NCI-H1105 treated with DMSO at 0.1 percent for 48 hours (cell line): Measurements from ENCODE around the gene GPR39.
A peak's percentile ranks its signal among the peaks of the same experiment; 100 is the strongest.
"Not testable (repeated sequence)": the region's sequence is repeated elsewhere in the genome, so short reads cannot be mapped to it uniquely, and the experiment has no call there.

ENCODE experiments used
- DNase-seq: peaks from one replicate; lab custom pipeline; 2025; lab: John Stamatoyannopoulos, UW

The GPR39 gene

DNA sequence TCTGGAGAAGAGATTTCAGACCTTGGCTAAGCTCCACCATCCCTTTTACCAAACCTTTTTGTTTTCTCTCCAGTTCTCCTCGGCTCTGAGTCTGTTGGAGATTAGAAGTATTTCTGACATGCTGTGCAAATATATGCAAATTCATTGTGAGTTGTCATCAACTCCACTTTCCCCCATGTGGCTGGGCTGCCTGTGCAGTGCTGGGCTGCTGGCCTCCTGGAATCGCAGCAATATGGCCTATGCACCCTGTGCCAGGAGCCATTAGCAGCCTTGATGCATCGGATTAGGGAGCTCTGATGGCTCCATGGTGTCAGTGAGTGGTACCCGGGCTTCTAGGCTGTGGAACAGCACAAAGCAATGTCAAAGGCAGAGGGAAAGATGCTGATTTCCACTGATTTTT is 80.0 kb downstream of the GPR39 start:
- no peak for DNase-seq

DNA sequence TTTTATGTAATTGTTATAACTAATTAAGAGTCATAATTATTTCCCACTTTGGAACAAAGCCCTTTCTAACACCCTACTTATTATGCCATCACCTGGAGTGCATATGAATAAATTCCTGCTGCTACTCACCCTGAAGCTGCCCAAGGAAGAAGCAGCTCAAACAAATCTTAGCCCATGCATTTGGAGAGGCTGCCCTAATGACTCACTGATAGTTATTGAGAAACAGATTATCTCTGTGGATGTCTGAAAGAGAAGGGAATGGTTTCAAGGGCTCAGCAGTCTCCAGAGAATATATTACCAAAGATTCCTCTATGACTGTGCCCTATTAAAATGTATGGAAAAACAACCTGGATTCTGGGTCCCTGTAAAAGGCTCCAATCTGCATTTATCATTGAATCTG is 81.0 kb downstream of the GPR39 start:
- no peak for DNase-seq

DNA sequence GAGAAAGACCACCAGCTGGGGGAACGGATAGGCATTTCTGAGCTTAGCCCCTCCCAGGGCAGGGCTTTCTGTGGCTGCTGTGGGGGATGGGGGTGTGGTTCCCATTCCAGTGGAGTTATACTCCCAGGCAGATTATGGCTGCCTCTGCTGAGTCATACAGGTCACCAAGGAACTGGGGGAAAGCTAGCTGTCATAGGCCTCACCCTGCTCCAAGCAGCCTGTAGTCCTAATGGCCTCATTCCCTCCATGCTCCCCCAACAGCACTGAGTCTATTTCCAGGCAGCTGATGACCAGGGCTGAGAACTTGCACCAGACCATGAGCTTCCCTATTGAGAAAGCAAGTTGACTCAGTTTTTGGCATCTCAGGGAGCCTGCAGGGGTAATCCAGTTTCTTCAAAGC is 87.1 kb downstream of the GPR39 start:
- no peak for DNase-seq

DNA sequence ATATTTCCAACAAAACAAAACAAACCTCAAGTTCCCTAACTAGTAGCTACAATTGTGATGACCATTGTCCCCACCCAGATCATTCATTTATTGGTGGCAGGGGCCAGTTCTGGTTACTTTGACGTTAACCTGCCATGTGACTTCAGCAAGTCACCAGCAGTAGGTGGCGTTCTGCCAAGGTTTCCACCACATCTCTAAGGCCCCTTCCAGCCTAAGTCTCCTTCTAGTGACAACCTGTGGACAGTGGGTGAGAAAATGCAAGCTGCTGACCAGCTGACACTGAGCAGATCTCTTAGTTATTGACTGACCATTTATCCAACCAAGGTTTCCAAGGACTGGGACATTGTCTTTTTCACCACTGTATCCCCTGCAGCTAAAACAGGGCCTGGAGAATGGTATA is 98.4 kb downstream of the GPR39 start:
- DNase-seq, result no peak

DNA sequence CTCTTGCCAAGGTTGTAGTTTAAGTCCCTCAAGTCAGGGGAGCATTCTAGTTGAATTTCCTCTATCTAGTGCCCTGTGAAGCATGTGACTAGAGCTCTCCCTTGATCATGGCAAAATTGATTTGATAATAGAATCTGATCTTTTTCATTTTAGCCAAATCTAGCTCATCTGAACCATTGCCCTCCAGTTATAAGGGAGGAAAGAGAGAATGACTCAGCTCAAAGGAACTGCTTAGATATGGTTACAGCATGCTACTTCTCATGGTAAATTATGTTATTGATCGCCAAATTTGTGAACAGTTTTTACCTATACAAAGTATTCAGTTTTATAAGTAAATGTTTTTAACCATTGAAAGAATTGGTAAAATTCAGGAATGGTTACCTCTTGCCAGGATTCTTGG is 100.8 kb downstream of the GPR39 start:
- DNase-seq, result no peak

DNA sequence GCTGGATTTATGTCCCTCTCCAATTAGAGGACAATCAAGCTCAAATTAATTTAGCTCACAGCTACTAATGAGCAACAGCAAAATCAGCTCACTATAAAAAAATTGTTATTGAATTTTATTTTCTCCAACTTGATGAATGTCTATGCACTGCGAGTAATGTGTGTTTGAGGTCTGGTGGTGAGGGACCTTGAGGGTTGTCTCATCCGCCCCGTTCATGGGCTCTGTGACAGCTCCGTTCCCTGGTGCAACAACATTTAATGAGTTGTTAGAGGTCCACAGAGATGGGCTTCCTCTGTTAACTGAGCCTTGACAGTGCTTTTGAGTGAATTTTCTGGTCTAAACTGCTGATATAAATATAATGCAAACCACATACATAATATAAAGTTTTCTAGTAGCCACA is 101.7 kb downstream of the GPR39 start:
- no peak for DNase-seq

DNA sequence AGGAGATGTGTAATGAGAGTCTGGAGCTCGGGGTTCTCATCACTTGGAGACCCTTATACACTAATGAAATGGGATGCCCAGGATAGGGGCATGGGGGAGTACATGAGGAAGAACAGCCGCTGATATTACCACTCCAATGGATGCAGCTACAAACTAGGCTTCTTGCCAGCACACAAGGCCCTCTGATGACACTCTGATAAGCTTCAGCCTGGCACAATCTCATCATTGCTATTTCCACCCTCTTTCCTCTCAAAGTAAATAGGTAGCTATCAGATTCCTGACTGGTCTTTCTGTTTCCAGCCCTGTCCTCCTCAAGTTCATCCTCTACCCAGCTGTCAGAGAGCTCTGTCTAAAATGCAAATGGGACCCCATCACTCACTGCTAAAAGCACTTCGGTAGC is 103.0 kb downstream of the GPR39 start:
- peak; percentile 18 for DNase-seq

DNA sequence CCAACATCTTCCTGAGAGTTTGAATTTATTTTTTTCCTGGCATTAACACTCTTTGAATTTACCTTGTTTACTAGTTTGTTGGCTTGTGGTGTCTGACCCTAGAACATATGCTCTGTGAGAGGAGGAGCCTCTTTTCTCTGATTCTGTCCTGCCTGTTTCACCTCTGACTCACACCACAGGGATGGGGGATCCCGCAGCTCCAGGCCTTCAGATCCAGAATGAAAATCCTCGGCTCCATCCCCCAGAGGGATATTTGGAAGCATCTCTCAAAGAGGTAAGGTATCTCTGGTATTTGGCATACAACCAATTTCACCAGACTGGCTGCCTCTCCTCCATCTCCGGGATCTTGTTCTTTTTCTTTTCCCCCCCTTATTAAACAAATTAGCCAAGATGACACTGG is 104.7 kb downstream of the GPR39 start:
- peak; percentile 22 for DNase-seq

DNA sequence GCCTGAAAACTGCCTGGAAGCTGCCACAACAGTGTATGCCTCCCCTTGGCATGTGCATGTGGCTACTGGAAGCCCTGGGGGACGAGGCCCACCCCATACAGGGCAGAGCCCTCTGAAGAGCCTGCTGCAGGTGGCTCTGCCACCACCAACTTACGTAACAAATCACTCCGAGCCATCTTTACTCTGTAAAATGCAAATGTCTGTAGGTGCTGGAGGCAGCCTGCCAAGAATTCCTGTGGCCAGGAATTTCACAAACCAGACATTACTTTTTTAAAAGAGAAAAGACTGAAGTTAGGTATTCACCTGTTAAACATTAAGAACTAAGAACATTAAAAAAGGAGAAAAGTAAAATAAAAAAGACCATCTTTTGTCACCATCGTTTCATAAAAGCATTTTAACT is 106.3 kb downstream of the GPR39 start:
- no peak for DNase-seq

DNA sequence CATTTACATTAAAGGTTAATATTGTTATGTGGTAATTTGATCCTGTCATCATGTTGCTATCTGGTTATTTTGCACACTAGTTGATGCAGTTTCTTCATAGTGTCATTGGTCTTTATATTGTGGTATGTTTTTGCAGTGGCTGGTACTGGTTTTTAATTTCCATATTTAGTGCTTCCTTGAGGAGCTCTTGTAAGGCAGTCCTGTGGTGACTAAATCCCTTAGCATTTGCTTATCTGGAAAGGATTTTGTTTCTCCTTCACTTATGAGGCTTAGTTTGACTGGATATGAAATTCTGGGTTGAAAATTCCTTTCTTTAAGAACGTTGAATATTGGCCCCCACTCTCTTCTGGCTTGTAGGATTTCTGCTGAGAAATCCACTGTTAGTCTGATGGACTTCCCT is 120.5 kb downstream of the GPR39 start:
- DNase-seq, result not testable (repeated sequence)

DNA sequence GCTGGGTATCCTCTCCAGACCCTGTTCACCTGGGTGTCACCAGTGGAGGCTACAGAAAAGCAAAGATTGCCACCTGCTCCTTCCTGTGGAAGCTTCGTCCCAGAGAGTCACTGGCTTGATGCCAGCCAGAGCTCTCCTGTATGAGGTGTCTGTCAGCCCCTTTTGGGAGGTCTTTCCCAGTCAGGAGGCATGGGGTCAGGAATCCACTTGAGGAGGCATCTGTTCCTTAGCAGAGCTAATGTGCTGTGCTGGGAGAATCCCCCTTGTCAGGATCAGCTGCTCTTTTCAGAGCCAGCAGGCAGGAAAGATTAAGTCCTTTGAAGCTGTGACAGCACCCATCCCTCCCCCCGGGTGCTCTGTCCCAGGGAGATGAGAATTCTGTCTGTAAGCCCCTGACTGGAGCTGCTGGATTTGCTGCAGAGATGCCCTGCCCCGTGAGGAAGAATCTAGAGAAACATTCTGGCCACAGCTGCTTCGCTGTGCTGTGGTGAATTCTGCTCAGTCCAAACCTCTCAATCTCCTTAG is 121.8 kb downstream of the GPR39 start:
- DNase-seq, result peak; percentile 49

DNA sequence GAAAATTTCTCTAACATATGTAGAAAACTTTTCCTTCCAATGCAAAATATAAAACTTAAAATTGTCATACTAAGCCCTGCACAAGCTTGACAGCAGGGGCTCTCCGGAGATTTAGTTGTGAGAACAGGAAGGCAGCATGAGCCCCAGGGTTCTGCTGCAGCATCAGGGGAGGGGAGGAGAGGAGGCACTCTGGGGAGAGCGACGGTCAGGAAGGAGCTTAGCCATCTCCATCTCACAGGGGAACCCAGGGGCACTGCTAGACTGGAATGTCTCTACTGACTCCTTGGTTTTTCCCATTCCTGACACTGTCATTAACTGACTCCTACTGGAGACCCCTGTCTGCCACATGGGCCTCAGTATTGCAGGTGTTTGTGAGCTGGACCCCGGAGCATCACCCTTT is 123.6 kb downstream of the GPR39 start:
- no peak for DNase-seq

DNA sequence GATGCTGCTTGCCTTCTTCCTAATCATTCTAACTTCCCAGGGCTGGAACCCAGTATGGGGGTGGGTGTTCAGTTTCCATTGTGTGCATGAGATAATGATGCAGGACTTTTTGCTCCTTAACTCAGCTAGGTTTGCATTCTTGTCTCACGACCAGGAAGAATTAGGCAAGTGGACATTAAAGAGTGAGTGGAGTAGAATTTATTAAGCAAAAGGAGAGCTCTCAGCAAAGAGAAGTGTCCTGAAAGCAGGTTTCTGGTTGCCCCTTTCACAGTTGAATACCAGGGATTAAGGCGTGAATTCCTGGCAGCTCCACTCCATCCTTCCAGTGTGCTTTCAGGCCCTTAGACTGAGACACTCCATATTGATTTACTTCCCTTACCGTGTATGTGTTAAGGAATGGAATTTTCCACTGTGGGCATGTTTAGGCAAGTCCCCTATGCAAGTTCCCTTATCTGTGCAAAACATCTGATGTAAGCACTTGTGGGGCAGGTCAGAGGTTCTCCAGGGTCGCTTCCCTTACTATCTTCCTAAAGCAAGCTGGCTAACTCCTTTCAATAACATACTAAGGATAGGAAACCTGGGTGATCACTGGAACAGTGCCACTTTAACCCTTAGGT is 126.5 kb downstream of the GPR39 start:
- DNase-seq, result no peak

DNA sequence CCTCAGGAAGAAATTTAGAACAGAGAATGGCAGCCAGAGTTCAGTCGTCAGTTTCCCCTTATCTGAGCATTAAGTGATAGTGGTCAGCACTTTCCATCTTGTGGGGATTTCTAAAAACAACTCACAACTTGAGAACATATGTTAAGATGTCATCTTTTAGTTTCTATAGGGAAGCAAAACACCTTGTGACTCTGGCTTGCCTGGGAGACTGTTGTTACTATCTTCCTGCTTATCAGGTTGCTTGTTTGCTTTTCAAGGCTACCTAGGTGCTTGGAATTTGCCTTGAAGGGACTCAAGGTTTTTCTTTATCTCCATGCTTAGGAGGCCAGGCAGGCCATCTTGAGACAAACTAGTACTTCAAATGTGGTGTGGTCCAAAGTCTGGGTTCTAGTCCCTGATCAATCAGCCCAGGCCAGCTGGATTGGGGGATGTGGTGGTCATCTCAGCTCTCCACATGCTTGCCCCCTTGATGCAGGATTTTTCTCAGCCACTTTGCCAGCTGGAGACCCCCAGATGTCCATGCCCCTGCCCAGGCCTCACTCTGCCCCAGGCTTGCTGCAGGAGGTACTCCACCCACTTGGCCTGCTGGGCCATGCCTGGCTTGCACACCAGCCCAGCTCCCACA is 127.5 kb downstream of the GPR39 start:
- no peak for DNase-seq

DNA sequence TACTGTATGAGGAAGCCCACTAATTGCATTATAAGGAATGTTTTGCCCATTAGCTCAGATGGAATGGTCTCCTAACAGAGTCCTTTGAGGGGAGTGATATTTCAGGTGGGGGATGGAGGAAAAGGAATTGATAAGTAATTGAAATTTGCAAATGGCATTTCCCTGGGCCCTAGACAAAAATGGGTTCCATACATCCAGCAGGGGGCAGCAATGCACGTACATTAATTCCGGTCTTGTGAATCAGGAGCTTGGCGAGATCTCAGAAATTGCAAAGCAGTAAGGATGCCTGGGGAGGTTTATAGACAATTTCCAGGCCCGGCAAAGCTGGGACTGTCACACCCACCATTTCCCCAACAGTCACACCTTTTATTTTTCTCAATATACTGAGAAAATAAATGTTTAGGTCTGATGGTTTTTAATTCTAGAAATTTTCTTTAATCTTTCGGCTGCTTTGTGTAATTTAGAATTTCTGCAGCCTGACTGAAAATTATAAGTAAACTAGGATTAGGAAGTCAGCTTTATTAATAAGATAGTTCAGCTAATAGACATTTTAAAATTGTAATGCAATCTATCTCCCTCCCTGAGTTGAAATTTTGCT is 130.6 kb downstream of the GPR39 start:
- peak; percentile 59 for DNase-seq

DNA sequence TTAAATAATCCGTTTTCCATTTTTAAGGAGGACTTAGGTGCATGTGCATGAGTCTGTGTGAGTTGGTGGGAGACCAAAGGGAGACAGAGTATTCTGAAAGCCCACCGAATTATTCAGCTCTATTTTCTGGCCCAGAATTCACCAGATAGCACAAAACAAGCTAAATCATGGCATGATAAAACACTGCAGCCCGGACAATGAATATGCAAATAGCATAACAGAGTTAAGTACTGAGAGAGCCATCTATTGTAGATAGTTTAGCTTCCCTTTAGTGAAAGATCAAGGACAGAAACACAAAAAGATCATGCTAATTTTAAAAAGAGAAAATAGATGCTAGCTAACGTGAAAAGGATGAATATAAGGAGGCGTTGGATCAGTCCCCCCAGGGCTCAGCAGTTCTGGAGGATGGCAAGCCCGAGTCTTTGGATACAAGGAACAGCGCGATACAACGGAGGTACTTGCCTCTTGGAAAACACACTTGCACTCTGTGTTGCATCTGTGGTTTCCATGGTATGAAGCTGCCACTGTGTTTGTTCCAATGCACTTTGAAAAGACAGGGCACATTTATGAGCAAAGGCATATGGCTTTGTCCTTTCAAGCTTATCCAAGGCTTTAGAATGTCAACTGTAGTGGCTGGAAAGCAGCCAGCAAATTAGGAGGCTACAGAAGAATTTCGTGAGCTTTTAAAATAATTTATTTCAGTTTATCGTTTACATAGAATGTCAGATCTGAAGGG is 133.5 kb downstream of the GPR39 start:
- DNase-seq, result peak; percentile 47

DNA sequence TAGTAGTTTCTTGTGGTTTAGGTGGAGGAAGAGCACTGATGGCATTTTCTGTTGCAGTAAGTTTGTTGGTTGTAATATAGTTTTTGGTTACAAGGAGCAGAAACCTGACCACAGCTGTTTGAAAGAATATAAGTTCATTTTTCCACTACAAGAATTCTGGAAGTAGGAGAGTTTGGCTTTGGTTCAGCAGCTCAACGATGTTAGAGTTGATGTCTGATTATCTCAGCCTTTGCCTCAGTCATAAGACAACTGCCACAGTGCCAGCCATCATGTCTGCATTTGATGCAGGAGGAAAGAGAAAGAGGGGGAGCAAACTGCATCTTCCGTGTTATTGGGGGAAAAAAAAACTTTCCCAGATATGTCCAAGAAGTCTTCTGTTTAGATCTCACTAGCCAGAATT is 134.3 kb downstream of the GPR39 start:
- no peak for DNase-seq

DNA sequence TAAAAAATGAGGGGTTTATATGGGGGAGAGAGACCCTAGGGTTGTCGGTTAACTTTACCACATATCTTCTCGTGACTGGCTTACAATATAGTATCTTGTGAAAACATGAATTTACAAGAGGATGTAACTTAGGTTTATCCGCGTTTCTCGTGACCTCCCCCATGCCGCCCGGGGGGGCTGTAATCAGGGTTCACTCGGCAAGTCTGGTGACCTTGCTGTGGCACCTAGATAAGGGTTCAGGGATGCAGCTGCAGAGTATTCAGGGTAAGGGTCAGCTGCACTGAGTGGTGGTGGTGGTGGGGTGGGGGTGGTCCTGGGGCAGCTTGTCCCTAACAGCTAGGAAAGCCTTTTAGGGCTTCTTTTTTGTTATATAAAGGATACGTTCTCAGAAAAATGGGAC is 141.1 kb downstream of the GPR39 start:
- no peak for DNase-seq

DNA sequence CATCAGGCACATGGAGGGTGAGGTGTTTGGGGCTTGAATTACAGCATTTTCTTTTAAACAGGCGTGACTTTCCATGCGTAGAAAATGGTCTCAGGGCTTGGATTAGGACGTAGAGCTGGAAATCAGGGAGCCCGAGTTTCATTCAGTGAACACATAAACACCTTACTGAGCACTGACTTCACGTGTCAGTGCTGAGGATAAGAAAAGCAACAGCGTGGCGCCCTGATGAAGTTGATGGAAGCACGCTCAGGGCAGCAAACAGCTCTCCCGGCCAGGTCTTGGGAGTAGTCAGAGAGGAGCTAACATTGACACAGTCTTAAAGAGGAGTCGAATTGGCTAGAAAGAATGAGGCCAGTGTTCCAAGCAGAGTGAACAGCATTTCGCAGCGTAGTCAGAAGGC is 142.7 kb downstream of the GPR39 start:
- no peak for DNase-seq

DNA sequence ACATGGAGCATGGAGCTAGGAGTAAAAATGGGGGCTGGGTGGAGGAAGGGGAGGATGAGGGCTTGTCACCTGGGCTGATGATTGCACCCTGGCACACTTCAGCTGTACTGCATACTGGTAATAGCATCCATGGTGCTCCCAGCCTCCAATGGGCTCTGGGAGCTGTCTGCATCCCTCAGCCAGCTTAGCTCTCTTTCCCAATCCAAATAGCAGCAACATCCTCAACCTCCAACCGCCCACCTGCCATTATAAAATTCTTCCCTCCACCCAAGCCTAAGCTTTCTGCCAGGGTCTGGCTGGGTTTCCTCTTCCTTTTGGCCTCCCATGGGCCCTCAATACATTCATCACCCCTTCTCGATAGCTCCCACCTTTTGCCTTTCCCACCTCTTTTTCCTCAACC is 143.3 kb downstream of the GPR39 start:
- no peak for DNase-seq

DNA sequence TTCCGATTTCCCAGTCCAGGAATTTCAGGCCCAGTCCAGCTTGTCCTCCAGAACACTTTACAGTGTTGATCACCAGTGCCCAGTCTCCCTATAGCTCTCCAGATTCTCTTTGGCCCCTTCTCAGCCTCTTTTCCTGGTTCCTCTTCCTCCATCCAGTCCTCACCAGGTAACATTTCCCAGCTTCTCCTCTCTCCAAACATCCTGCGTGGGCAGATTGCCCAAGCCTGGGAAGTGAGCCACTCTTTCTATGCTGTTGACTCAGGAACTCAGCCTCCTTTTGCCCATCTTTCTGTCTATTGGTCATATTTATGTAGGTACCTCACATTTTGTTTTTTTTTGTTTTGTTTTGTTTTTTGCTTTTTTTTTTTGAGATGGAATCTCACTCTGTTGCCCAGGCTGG is 144.0 kb downstream of the GPR39 start:
- no peak for DNase-seq

DNA sequence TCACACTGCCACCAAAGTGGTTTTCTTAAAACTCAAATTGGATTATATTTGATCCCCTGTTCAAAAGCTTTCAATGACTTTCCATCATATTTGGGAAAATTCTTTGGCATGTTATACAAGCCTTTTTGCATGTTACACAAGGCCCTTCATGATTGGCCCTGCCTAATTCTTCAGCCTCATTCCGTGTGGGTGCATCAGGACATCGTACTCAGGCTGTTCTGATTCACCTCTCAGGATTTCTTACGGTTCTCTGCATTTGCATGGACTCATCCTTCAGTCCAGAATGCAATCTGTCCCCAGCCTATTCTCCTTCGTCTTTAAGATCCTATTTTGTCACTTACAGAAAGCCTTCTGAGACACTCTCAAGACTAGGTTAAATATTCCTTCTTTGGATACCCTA is 145.6 kb downstream of the GPR39 start:
- no peak for DNase-seq

DNA sequence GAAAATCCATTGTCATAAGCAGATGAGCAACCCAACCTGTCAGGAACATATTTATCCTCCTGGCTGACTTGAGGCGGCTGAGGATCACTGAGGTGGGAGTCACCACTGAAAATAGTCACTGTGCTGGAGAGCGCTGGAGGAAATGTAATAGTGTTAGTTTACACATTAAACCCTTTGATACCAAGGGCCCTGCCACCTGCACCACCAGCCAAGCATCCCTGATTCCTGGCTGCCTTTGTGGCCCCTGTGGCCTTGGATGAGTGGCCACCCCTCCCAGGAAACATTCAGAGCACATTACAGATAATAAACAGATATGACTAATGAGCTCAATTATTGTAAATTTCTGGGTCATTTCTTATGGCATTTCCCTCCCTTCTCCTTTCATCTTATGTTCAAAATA is 147.5 kb downstream of the GPR39 start:
- no peak for DNase-seq
